ENCODE data around the gene ZNF274.

DNA sequence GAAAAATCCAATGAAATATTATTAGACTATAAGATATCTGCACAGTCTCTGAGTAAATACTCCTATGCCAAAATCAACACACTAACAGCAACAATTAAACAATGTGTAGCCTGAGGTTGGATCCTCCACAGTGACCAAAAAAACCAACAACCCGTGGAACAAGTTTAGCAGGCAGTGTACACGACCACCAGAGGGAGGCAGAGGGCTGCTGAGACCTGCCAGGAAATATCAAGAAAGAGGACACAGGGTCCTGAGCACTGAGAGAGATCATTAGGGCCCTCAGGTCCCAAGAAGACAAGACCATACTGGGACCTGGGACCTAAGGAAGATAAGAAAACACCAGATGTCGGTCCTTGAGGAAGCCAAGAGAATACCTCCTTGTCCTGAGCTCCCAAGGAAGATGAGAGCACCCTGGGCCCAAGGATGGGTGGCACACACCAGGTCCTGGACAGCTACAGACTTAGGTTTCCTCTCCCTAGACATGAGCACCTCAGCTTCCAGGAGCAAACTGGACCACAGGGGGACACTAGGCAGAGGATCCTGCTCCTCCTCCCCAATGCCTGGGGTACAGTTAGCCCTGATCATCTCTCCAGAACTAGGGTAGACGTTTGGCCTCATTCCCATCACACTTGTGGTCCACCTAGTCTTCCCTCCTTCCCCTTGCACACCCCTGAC, 822 bp upstream of the ZNF274 start:
- no peak for TF ChIP-seq POLR2AphosphoS5 (IDR thresholded peaks at IDR 0.05)
- TF ChIP-seq, protein P1, sequence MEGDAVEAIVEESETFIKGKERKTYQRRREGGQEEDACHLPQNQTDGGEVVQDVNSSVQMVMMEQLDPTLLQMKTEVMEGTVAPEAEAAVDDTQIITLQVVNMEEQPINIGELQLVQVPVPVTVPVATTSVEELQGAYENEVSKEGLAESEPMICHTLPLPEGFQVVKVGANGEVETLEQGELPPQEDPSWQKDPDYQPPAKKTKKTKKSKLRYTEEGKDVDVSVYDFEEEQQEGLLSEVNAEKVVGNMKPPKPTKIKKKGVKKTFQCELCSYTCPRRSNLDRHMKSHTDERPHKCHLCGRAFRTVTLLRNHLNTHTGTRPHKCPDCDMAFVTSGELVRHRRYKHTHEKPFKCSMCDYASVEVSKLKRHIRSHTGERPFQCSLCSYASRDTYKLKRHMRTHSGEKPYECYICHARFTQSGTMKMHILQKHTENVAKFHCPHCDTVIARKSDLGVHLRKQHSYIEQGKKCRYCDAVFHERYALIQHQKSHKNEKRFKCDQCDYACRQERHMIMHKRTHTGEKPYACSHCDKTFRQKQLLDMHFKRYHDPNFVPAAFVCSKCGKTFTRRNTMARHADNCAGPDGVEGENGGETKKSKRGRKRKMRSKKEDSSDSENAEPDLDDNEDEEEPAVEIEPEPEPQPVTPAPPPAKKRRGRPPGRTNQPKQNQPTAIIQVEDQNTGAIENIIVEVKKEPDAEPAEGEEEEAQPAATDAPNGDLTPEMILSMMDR (IDR thresholded peaks at IDR 0.05): peak in 4 of 6 experiments; percentile 23 to 41 (median 28)
- no peak for TF ChIP-seq POLR2A (IDR thresholded peaks at IDR 0.05)
- TF ChIP-seq EP300 (IDR thresholded peaks at IDR 0.05): no peak
